ENCODE measurements around the gene CCDC190.

GRCh38 chr1:162910161-162910560 is 49.2 kb upstream of the CCDC190 start:
- TF ChIP-seq CTCF (conservative IDR thresholded peaks at IDR 0.05; ENCODE audit: low read depth in 2 of 2) (no peak), EZH2 (IDR thresholded peaks at IDR 0.05; ENCODE audit: low read depth, unreplicated experiment) (no peak), POLR2AphosphoS5 (IDR thresholded peaks at IDR 0.05; ENCODE audit: low read depth) (no peak), EZH2phosphoT487 (IDR thresholded peaks at IDR 0.05; ENCODE audit: unreplicated experiment) (no peak), STAT1 (IDR thresholded peaks at IDR 0.05; ENCODE audit: unreplicated experiment) (no peak), JUNB (IDR thresholded peaks at IDR 0.05; ENCODE audit: unreplicated experiment) (no peak), REST (IDR thresholded peaks at IDR 0.05; ENCODE audit: unreplicated experiment) (no peak), CREB1 (CRISPR knock-in tag; IDR thresholded peaks at IDR 0.05; ENCODE audit: low read depth) (no peak), ETS1 (IDR thresholded peaks at IDR 0.05) (no peak), NANOG (IDR thresholded peaks at IDR 0.05; ENCODE audit: borderline replicate concordance) (no peak), ZNF331 (CRISPR knock-in tag; IDR thresholded peaks at IDR 0.05; ENCODE audit: low read depth) (no peak), ZNF462 (CRISPR knock-in tag; IDR thresholded peaks at IDR 0.05) (no peak), ZNF114 (CRISPR knock-in tag; IDR thresholded peaks at IDR 0.05) (no peak)
